Stimulated activated naive CD4-positive, alpha-beta T cell treated with Interleukin-2 at 50 U/mL for 16 hours (primary cell): Measurements from ENCODE around the gene PLCD3.

ENCODE experiments used
- DNase-seq: peaks from one replicate; lab custom pipeline; 2025; lab: John Stamatoyannopoulos, UW

The PLCD3 gene

DNA sequence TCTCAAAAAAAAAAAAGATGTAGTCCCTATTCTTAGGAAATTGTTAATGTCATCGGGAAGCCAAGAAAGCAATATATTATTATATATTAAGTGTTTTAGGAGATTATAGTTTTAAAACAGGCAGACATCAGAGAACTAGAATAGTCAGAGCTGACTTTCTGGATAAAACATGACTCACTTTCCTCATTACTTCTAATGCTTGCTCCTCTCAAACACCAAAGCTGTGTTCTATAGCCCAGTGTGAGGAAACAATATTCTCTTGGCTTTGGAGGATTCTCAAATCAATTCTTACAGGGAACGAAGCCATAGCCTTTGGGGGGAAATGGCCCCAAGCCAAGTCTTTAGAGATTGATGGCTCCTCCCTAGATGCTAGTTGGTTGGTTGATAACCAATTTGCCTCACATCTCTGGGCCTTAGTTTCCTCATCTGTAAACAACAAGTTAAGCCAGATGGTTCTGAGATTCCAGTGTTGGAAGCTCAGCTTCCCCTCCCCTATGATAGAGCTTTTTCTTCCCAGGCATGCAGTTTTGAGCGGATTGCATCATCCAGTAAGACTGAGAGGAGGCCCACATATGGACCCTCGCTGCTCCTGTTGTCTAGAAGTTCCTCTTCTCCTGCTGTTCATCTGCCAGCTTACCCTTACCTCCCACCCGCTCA is 58.8 kb downstream of the PLCD3 start:
- no peak for DNase-seq

DNA sequence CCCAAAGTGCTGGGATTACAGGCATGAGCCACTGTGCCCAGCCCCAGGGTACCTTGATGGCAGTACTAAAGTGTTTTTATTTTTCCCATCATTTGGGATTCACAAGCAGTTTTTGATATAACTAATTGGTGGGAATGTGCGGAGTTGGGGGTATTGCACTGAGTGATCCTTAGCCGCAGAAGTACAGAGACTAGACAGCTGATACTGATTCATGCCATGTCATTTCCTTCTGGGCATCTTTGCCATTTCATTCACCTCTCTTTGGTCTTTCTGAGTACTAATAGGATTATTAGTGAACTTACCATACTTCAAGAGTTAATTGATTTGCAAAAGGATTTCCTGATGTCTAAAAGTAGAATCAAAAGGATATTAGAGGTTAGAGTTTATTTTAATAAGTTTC is 61.5 kb downstream of the PLCD3 start:
- DNase-seq: no peak

DNA sequence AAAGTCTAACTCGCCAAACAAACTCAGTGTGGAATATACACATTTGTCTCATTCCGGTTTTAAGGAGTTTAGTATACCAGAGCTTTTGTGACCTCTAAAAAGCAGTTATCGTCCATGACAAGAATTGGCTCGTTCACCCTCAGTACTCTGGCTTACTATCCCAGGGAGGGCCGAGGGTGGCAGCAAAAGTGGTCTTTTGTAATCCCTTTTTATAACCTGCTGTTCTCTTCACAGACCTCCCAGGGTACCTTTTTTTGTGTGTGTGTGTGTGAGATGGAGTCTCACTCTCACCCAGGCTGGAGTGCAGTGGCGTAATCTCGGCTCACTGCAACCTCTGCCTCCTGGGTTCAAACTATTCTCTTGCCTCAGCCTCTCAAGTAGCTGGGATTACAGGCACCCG is 62.3 kb downstream of the PLCD3 start:
- no peak for DNase-seq

DNA sequence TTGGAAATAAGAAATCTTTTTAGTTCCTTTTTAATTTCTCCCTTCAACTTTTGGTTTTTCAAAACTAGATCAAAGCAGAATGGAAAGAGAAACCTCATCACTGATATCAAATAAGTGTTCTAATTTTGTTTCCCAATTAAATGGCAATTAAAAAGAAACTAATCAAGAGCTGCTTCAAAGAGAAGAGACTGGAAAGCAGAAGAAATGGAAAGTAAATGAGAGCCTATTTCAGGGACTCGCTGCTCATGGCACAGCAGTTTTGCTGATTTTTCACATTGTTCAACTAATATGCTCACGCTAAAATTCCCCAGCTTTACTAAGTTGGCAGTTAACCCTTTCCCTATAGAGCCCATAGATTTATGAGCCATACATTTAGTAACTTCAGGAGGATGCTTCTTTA is 64.7 kb downstream of the PLCD3 start:
- no peak for DNase-seq

DNA sequence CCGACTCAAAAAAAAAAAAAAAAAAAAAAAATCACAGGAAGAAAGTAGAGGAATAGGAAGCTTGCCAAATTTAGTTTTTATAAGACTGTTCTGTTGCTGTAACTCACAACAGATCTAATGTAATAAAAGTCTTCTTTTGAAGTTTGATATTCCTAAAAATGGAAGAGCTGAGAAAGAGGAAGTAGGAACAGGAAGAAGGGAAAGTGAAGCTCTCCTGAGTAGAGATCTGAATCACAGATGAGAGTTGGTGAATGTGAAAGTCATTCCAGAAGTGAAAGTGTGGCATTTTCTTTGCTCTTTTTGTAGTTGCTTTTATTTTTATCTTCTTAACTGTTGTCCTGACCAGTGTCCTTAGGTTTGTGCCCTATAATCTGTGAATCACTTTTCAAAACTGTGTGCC is 69.1 kb downstream of the PLCD3 start:
- DNase-seq: no peak

DNA sequence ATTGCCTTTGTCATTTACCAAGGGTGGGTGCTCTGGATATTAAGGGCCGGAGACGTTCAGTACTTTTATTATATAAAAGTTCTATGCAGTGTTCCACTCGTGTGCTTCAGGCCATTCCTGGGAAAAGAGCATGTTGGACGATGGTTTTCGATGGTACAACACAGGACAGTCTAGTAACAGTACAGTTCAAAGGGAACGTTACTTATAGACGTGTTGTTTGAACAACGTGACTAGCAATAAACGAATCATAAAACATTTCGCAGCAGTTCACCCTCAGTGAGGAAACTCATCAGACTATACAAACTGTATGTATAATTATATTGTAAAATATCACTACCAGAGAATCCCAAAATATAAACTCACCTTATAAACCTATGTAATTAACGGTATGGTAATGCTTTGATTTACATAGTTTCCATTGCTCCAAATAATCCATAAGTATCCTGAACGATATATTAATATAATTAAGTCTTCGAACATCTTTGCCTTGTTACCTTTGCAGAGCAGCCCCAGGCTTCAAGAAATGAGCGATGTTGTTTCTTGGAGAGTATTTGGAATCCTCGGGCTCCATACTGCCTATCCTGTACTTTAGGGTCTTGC is 70.6 kb downstream of the PLCD3 start:
- no peak for DNase-seq

DNA sequence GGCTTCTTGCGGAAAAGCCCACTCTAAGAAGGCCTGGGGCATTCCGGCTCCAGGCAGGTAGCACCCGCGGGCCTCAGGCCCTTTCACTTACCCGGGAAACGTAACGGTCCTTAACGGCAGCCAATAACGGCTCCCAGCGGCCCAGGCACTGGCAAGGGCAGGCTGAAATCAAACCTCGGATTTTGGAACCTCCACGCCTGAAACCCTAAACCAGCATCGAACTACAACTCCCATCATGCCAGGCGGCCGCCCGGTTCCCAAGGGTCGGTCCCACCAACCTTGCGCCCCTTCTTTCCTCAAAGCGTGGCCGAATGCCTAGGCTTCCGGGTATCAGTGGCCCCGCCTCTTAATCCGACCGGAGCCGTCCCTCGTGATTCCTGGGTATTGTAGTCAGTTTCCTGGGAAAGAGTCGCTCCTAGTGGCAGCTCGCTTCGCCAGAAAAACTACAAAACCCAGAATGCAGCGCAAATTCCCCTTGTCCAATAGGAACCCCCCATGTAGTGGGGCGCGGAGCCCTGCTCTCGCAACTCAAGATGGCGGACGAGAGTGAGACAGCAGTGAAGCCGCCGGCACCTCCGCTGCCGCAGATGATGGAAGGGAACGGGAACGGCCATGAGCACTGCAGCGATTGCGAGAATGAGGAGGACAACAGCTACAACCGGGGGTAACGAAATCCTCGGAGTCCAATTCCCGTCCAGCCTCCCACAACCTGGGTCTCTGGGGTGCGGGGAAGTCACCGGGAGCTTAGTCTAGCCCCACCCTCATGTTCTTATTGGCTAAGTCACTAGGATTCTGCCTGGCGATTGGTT is 71.3 kb downstream of the PLCD3 start, which contains the start of gene NMT1:
TSS of gene NMT1 (plus strand) at position 521 of the 809 bp plus-strand sequence. CDS start at position 534, 13 bp downstream.
- peak; percentile 97 for DNase-seq

DNA sequence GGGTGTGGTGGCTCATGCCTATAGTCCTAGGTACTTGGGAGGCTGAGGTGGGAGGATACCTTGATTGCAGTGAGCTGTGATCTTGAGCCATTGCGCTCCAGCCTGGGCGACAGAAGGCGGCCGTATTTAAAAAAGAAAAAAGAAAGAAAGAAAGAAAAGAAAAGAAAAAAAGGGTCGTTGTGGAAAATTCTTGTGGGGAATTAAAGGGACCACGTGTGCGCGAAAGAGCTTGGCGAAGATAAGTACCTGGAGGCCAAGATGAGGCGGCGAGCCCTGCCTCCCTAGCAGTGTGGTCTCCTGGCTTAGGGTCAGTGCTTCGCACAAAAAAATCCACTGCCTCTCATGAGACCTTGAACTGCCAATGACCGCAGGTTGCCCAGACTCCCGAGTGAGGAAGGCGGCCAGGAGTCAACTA is 71.9 kb downstream of the PLCD3 start:
- DNase-seq: no peak
